ENCODE data around the gene MOG. TPM values are rescaled to one million over a fixed set of nuclear protein-coding genes. Genes with fewer than 3 reads are reported as not detected.

Gene MOG
- not detected for total RNA-seq
- long read RNA-seq, result 0 reads

- TF ChIP-seq CTCF (IDR thresholded peaks at IDR 0.05), result no peak
- intact Hi-C loops (cut with DNase I), result no loop called here
- H3K9me3 ChIP-seq, result no peaks in the 10 kb centered on the region
- H3K4me3 ChIP-seq, result no peak within 1 kb of the TSS
- DNase-seq (no peak), ATAC-seq (no peak)
- H3K4me1 ChIP-seq, result no peaks in the 10 kb centered on the region
- H3K27me3 ChIP-seq (ENCODE audit: low read depth), result peaks cover 32% of the 10 kb centered on the region
- no peaks in the 10 kb centered on the region for H3K36me3 ChIP-seq
- H3K27ac ChIP-seq, result no peak within 1 kb of the TSS
These were observed at the start of gene MOG for GRCh38 chr6:29656798-29657197. Gene MOG (plus strand): TSS chr6:29657092. CDS start chr6:29657210, 118 bp downstream.

DNA sequence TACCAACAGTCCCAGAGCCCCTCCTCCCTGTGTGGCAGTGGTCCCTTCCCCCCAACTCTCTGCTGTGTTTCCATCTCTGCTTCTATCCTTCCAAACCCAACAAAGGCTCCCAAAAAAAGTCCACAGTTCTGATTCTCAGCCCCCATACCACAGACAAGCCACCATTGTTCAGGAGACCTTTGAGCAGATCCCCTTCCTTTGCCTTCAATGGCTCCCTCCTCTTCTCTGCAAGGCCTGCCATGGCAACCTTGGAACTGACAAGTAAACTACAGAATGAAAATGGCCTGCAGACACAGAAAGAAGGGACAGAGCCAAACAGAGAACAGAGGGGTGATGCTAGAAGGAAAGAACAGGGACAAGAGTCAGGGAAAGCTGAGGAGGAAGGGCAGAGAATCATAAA is 48.8 kb upstream of the MOG start:
- Histone ChIP-seq H3K27me3 (ENCODE audit: low read depth) (no peaks in the 10 kb centered on the region), H3K27ac (no peak overlapping the region), H3K4me1 (no peaks in the 10 kb centered on the region), H3K4me3 (no peak overlapping the region), H3K9me3 (no peaks in the 10 kb centered on the region), H3K36me3 (peaks cover 94% of the 10 kb centered on the region)
- TF ChIP-seq CTCF (IDR thresholded peaks at IDR 0.05), result no peak
- intact Hi-C loops (cut with DNase I), result no loop called here
- no peak for DNase-seq
- ATAC-seq, result no peak

DNA sequence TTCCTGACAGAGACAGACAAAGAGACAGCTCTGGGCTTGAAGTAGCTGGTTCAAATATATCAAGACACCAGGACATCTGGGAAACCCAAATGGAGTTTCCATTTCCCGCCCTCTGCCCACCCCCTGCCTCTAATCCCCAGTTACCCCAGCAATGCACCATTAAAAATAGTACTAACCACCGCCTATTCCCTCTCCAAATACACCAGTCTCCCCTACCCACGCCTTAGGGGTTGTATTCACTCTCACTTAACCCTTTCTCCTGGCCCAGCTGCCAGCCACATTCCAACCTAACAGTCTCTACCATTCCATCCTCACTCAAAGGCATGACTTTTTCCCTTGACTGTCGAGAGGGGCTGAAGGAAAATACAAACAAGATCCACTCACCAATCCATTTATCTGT is 46.4 kb upstream of the MOG start:
- ATAC-seq, result no peak
- intact Hi-C loops (cut with DNase I), result no loop called here

DNA sequence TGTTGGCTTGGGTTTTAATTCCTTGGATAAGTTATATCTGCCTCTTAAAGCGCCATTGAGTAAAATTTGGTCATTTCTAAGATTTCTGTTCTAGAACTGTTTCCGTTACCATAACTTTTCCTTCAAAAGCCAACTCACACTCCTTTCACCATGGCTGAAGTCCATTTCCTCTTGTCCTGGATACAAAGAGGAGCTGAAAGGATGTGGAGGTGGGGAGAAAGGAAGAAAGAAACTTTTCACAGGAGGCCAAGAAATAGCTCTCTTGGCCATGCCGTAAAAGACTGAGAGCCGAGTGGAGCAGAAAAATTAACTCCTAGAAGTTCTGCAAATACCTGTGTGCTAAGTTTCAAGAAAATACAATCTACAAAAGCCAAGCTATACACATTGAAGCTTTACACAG is 45.5 kb upstream of the MOG start:
- intact Hi-C loops (cut with DNase I), result no loop called here
- Histone ChIP-seq H3K4me1 (no peaks in the 10 kb centered on the region), H3K36me3 (peaks cover 78% of the 10 kb centered on the region), H3K9me3 (no peaks in the 10 kb centered on the region), H3K27ac (no peak overlapping the region), H3K4me3 (no peak overlapping the region), H3K27me3 (ENCODE audit: low read depth) (no peaks in the 10 kb centered on the region)
- TF ChIP-seq CTCF (IDR thresholded peaks at IDR 0.05), result no peak
- ATAC-seq (no peak), DNase-seq (no peak)

More for the DNA sequence above, 46.4 kb upstream of the MOG start:
- H3K27me3 ChIP-seq (ENCODE audit: low read depth), result no peaks in the 10 kb centered on the region
- no peaks in the 10 kb centered on the region for H3K4me1 ChIP-seq
- DNase-seq, result no peak
- H3K27ac ChIP-seq, result no peak overlapping the region
- no peak for TF ChIP-seq CTCF (IDR thresholded peaks at IDR 0.05)
- no peak overlapping the region for H3K4me3 ChIP-seq
- peaks cover 86% of the 10 kb centered on the region for H3K36me3 ChIP-seq
- no peaks in the 10 kb centered on the region for H3K9me3 ChIP-seq

- Histone ChIP-seq H3K27me3 (ENCODE audit: low read depth) (no peaks in the 10 kb centered on the region), H3K4me1 (no peaks in the 10 kb centered on the region), H3K4me3 (no peak overlapping the region), H3K9me3 (no peaks in the 10 kb centered on the region), H3K36me3 (peaks cover 48% of the 10 kb centered on the region), H3K27ac (no peak overlapping the region)
- DNase-seq (no peak), ATAC-seq (no peak)
- intact Hi-C loops (cut with DNase I), result no loop called here
- no peak for TF ChIP-seq CTCF (IDR thresholded peaks at IDR 0.05)
These were observed 38.9 kb upstream of the MOG start for GRCh38 chr6:29617782-29618554.

All from lower lobe of right lung (tissue), 2 donors.